ENCODE measurements around the gene PGAP6. TPM values are rescaled to one million over a fixed set of nuclear protein-coding genes. Genes with fewer than 3 reads are reported as not detected.
"Not testable (repeated sequence)": the region's sequence is repeated elsewhere in the genome, so short reads cannot be mapped to it uniquely, and the experiment has no call there.

PGAP6 gene
- total RNA-seq, 1 donor from 2014 or later = 55.8 TPM

- DNase-seq (no peak), ATAC-seq (no peak)
- intact Hi-C loops (cut with DNase I) = no loop called here
- Histone ChIP-seq H3K27me3 (ENCODE audit: low read depth) (no peaks in the 10 kb centered on the region), H3K27ac (no peak overlapping the region), H3K9me3 (no peaks in the 10 kb centered on the region), H3K36me3 (peaks cover 4% of the 10 kb centered on the region), H3K4me3 (peak overlapping the region; percentile 55), H3K4me1 (peaks cover 22% of the 10 kb centered on the region)
- TF ChIP-seq CTCF (IDR thresholded peaks at IDR 0.05) = no peak
Observed at GRCh38 chr16:396199-396598, 14.4 kb upstream of the PGAP6 start.

DNA sequence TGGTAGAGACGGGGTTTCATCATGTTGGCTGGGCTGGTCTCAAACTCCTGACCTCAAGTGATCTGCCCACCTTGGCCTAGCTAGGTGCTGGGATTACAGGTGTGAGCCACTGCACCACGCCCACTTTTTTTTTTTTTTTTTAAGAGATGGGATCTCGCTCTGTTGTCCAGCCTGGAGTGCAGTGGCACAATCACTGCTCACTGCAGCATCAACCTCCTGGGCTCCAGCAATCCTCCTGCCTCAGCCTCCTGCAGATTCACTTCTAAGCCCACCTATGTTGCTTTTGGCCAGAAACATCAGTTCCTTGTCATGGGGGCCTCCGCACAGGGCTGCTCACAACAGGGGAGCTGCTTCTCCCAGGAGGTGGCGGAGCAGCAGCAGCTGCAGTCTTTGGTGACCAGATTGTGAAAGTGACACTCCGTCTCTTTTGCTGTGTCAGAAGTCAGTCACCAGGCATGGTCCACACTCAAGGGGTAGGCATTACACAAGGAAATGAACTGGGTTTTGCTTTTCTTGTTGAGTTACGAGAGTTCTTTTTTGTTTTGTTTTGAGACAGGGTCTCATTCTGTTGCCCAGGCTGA, 10.8 kb upstream of the PGAP6 start:
- no peaks in the 10 kb centered on the region for H3K9me3 ChIP-seq
- DNase-seq (no peak), ATAC-seq (no peak)
- no peak overlapping the region for H3K27ac ChIP-seq
- TF ChIP-seq CTCF (IDR thresholded peaks at IDR 0.05) = no peak
- H3K4me3 ChIP-seq = no peak overlapping the region
- intact Hi-C loops (cut with DNase I) = no loop called here
- no peaks in the 10 kb centered on the region for H3K27me3 ChIP-seq (ENCODE audit: low read depth)
- H3K4me1 ChIP-seq = peaks cover 9% of the 10 kb centered on the region
- H3K36me3 ChIP-seq = no peaks in the 10 kb centered on the region

DNA sequence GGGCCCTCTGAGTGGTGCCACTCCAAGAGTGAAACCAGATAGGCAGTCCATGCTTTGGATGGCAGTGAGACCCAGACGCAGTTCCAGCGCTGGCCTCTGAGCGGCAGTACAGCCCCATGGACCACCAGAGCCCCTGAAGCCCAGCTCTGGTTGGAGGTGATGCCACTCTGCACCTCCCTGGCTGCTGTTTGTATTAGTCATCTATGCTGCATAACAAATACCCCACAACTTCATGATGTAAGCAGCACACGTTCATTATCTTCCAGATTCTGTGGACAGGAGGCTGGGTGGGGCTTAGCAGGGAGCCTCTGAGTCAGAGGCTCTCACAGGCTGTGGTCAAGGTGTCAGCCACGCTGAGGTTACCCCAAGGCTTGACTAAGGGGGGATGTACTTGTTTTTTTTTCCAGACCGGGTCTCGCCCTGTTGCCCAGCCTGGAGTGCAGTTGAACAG, 10.1 kb upstream of the PGAP6 start:
- Histone ChIP-seq H3K4me1 (peaks cover 9% of the 10 kb centered on the region), H3K27ac (no peak overlapping the region), H3K4me3 (no peak overlapping the region), H3K27me3 (ENCODE audit: low read depth) (no peaks in the 10 kb centered on the region), H3K36me3 (no peaks in the 10 kb centered on the region), H3K9me3 (no peaks in the 10 kb centered on the region)
- intact Hi-C loops (cut with DNase I) = no loop called here
- peak; percentile 74 for TF ChIP-seq CTCF (IDR thresholded peaks at IDR 0.05)
- DNase-seq = no peak
- ATAC-seq = peak; percentile 82 to 89

- Histone ChIP-seq H3K4me3 (no peak overlapping the region), H3K4me1 (peaks cover 1% of the 10 kb centered on the region), H3K36me3 (no peaks in the 10 kb centered on the region), H3K27me3 (ENCODE audit: low read depth) (no peaks in the 10 kb centered on the region), H3K27ac (no peak overlapping the region), H3K9me3 (no peaks in the 10 kb centered on the region)
- DNase-seq (no peak), ATAC-seq (no peak)
- TF ChIP-seq CTCF (IDR thresholded peaks at IDR 0.05) = no peak
- intact Hi-C loops (cut with DNase I) = no loop called here
Observed at GRCh38 chr16:389352-389751, 7.6 kb upstream of the PGAP6 start.

DNA sequence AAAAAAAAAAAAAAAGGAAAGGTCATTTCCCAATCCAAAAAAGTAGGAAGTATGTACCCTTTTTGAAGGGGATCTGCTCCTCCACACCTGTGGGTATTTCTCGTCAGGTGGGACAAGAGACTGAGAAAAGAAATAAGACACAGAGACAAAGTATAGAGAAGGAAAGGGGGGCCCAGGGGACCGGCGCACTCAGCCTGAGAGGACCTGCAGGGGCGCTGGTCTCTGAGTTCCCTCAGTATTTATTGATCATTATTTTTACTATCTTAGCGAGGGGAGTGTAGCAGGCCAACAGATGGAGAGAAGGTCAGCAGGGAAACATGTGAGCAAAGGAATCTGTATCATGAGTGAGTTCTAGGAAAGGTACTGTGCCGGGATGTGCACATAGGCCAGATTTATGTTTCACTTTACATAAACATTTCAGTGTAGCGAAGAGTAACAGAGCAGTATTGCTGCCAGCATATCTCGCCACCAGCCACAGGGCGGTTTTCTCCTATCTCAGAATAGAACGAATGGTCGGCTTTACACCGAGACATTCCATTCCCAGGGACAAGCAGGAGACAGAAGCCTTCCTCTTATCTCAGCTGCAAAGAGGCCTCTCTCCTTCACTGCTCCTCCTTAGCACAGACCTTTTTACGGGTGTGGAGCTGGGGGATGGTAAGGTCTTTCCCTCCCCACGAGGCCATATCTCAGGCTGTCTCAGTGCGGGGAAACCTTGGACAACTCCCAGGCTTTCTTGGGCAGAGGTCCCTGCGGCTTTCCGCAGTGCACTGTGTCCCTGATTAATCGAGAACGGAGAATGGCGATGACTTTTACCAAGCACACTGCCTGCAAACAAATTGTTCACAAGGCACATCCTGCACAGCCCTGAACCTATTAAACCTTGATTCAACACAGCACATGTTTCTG, 6.2 kb upstream of the PGAP6 start:
- H3K4me3 ChIP-seq; ATAC-seq; DNase-seq; H3K27me3 ChIP-seq (ENCODE audit: low read depth); H3K36me3 ChIP-seq; intact Hi-C loops (cut with DNase I); H3K9me3 ChIP-seq; H3K27ac ChIP-seq: not testable (repeated sequence)
- H3K4me1 ChIP-seq = peaks cover 15% of the 10 kb centered on the region

DNA sequence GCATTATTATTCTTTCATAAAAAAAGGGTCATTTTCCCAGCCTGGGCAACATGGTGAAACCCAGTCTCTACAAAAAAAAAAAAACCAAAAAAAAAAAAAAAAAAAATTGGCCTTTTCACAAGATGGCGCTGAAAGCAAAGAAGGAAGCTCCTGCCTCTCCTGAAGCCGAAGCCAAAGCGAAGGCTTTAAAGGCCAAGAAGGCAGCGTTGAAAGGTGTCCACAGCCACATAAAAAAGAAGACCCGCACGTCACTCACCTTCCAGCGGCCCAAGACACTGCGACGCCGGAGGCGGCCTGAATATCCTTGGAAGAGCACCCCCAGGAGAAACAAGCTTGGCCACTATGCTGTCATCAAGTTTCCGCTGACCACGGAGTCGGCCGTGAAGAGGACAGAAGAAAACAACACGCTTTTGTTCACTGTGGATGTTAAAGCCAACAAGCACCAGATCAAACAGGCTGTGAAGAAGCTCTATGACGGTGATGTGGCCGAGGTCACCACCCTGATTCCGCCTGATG, 4.9 kb upstream of the PGAP6 start:
- ATAC-seq = no peak
- H3K36me3 ChIP-seq = no peaks in the 10 kb centered on the region
- no peak overlapping the region for H3K4me3 ChIP-seq
- no peaks in the 10 kb centered on the region for H3K9me3 ChIP-seq
- TF ChIP-seq CTCF (IDR thresholded peaks at IDR 0.05) = no peak
- no peak for DNase-seq
- H3K4me1 ChIP-seq = peaks cover 23% of the 10 kb centered on the region
- intact Hi-C loops (cut with DNase I) = no loop called here
- no peak overlapping the region for H3K27ac ChIP-seq
- no peaks in the 10 kb centered on the region for H3K27me3 ChIP-seq (ENCODE audit: low read depth)

Measured in lower lobe of right lung (tissue), 2 donors.